ENCODE results near the gene ESRRB.

Gene ESRRB

DNA sequence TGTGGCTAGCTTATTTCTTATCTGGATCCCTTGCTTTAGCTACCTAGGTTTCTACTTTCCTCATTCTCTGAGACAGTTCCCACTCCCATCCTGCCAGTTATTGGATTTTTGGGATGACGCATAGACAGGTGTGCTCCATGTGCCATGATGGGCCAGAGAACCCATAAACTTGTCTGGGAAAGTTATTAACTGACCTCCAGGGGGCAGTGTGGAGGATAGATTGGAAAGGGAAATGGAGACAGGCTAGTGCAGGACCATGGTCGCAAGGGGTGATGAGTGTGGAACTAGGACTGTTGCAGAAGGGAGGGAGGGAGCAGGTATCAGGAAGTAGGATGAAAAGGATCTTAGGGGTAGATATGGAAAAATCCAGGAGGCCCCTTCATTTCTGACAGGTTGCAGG lies 80.3 kb downstream of the ESRRB start:
- DNase-seq (ENCODE audit: low read depth), result peak; percentile 16
- H3K4me3 ChIP-seq (ENCODE audit: low read length), result no peak overlapping the region
- TF ChIP-seq, protein P1, sequence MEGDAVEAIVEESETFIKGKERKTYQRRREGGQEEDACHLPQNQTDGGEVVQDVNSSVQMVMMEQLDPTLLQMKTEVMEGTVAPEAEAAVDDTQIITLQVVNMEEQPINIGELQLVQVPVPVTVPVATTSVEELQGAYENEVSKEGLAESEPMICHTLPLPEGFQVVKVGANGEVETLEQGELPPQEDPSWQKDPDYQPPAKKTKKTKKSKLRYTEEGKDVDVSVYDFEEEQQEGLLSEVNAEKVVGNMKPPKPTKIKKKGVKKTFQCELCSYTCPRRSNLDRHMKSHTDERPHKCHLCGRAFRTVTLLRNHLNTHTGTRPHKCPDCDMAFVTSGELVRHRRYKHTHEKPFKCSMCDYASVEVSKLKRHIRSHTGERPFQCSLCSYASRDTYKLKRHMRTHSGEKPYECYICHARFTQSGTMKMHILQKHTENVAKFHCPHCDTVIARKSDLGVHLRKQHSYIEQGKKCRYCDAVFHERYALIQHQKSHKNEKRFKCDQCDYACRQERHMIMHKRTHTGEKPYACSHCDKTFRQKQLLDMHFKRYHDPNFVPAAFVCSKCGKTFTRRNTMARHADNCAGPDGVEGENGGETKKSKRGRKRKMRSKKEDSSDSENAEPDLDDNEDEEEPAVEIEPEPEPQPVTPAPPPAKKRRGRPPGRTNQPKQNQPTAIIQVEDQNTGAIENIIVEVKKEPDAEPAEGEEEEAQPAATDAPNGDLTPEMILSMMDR (conservative IDR thresholded peaks at IDR 0.05; ENCODE audit: low read length), result peak; percentile 53

DNA sequence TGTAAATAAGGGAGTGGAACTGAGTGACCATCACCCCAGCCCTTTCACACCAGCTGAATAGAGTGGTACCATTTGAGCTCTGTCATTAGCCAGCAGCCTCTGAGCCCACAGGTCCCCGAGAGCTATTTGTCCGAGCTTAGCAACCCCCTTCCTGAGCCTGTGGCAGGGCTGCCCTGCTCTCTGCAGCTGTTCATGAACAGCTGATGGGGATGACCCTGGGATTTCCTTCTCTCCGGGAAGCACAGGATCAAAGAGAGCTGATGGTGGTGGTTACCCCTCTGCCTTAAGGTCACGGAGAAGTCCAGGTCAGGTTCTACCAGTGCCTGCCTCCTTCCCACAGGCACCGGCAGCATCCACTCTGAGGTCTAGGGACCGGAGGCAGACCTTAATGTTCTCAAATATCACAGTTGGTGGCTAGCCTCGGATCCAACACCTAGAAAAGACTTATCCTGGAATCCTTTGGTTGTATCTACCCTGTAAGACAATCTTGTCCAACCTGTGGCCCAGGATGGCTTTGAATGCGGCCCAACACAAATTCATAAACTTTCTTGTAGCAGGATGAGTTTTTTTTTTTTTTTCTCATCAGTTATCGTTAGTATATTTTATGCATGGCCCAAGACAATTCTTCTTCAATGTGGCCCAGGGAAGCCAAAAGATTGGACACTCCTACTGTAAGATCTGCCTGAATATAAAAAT lies 81.1 kb downstream of the ESRRB start:
- DNase-seq (ENCODE audit: low read depth), result no peak
- no peak overlapping the region for H3K4me3 ChIP-seq (ENCODE audit: low read length)
- TF ChIP-seq, protein P1 (conservative IDR thresholded peaks at IDR 0.05; ENCODE audit: low read length), result no peak

DNA sequence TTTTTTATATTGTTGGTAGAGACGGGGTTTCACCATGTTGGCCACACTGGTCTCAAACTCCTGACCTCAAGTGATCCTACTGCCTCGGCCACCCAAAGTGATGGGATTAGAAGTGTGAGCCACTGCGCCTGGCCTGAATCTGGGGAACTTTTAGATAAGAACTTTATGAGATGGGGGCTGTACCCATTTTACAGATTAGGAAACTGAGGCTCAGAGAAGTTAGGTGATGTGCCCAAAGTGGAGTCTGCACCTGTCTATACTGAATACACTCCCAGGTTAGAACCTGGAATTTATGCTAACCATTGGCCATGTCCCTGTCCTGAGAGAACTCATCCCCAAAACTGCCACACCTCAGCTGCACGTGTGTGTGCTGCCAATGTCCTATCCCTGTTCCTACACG lies 81.9 kb downstream of the ESRRB start:
- TF ChIP-seq, protein P1 (conservative IDR thresholded peaks at IDR 0.05; ENCODE audit: low read length), result no peak
- no peak overlapping the region for H3K4me3 ChIP-seq (ENCODE audit: low read length)
- DNase-seq (ENCODE audit: low read depth), result no peak

DNA sequence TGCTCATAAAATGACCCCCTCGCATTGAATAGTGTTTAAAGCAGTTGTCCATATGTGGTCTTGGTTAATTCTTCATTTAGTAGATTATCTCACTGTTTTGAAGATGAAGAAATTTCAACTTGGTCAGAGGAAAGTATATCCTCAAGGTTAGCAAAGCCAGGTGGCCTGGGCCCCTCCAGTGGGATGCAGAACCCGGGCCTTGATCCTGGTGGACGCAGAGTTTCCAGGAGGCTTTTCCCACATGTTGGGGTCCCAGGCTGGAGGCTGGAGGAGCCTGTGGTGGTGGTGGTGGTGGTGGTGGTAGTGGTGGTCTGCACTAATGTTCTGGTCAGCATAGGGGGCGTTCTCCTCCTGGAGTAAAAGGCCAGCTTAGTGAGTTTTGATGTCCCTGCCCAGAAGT lies 85.9 kb downstream of the ESRRB start:
- no peak for DNase-seq (ENCODE audit: low read depth)
- no peak overlapping the region for H3K4me3 ChIP-seq (ENCODE audit: low read length)
- TF ChIP-seq, protein P1 (conservative IDR thresholded peaks at IDR 0.05; ENCODE audit: low read length), result no peak

DNA sequence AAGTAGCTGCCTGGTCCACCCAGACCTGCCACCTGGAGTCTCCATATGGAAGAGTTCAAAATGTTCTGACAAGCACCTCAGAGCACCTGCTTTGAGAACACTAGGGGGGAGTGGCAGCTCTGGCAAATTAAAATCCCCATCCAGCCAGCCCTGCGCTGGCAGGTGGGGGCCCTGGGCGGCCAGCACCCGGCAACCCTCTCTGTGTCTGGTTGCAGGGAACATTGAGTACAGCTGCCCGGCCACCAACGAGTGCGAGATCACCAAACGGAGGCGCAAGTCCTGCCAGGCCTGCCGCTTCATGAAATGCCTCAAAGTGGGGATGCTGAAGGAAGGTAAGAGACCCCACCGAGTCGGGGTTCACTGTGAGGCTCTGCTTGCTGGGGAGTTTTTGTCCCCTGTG lies 86.4 kb downstream of the ESRRB start:
- no peak for DNase-seq (ENCODE audit: low read depth)
- TF ChIP-seq, protein P1 (conservative IDR thresholded peaks at IDR 0.05; ENCODE audit: low read length), result no peak
- H3K4me3 ChIP-seq (ENCODE audit: low read length), result no peak overlapping the region

DNA sequence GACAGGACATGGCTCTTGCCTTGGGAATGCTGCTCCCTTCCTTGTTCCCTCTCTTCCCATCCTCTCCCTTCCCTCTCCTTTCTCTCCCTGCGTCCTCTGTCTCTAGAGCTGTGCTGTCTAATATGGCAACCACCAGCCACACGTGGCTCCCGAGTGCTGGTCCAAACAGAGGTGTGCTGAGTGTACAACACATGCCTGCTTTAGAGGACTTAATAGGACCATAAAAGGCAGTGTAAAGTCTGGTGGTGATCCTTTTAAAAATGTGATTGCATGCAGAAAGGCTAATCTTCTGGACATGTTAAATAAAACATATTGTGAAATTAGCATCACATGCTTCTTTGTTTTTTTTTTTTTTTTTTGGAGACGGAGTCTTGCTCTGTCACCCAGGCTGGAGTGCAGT lies 87.2 kb downstream of the ESRRB start:
- TF ChIP-seq, protein P1 (conservative IDR thresholded peaks at IDR 0.05; ENCODE audit: low read length), result no peak

DNA sequence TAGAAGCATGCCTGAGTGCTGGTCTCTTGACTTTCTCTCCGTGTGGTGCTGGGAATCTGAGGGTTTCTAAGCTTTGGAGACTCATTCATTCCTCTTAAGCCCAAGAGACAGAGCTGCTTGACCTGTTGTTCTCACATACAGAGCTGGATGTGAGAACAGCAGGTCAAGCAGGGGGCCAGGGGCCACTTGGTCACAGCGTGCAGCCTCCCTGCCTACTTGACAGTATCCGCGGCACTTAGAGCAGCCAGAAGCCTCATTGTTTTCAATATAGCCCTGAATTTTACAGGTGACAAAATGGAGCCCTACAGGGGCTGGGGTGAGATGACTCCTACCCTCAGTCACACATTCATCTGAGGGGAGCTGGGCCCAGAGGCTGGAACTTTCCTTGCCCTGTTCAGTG lies 88.9 kb downstream of the ESRRB start:
- no peak overlapping the region for H3K4me3 ChIP-seq (ENCODE audit: low read length)
- TF ChIP-seq, protein P1 (conservative IDR thresholded peaks at IDR 0.05; ENCODE audit: low read length), result no peak
- no peak for DNase-seq (ENCODE audit: low read depth)

More for the DNA sequence above, 87.2 kb downstream of the ESRRB start:
- no peak for DNase-seq (ENCODE audit: low read depth)
- H3K4me3 ChIP-seq (ENCODE audit: low read length), result no peak overlapping the region

Data from AG10803 (cell line).